A204.1 (cell line): ENCODE data around the gene NRG4.
"Not testable (repeated sequence)": the region's sequence is repeated elsewhere in the genome, so short reads cannot be mapped to it uniquely, and the experiment has no call there.

ENCODE experiments used
- FAIRE-seq: peaks from 2 replicates; lab custom pipeline; 2012; peaks lifted over from hg19 to GRCh38; lab: Jason Lieb, UNC

Gene NRG4

GRCh38 chr15:76011627-76012551 is at the start of gene NRG4:
Gene NRG4 (minus strand): TSS chr15:76012424. CDS start chr15:76011230, 1,194 bp downstream.
- FAIRE-seq, result no peak

GRCh38 chr15:76061700-76062099 is 49.5 kb upstream of the NRG4 start:
- FAIRE-seq, result no peak

GRCh38 chr15:76060118-76060989 is 48.1 kb upstream of the NRG4 start:
- FAIRE-seq, result no peak

- no peak for FAIRE-seq
Observed at GRCh38 chr15:76059320-76060117, 47.3 kb upstream of the NRG4 start, which contains the start of gene TMEM266. Gene TMEM266 (plus strand): TSS chr15:76059985. CDS start chr15:76134264, 74,279 bp downstream.

- no peak for FAIRE-seq
Observed at GRCh38 chr15:76058714-76059319, 46.6 kb upstream of the NRG4 start.

GRCh38 chr15:76057332-76058000 is 45.2 kb upstream of the NRG4 start:
- peak; percentile 58 for FAIRE-seq

GRCh38 chr15:76056931-76057330 is 44.7 kb upstream of the NRG4 start:
- no peak for FAIRE-seq

GRCh38 chr15:76054201-76054600 is 42.0 kb upstream of the NRG4 start:
- FAIRE-seq, result not testable (repeated sequence)

- no peak for FAIRE-seq
Observed at GRCh38 chr15:76038512-76038911, 26.3 kb upstream of the NRG4 start.

- no peak for FAIRE-seq
Observed at GRCh38 chr15:76035593-76035992, 23.4 kb upstream of the NRG4 start.

- no peak for FAIRE-seq
Observed at GRCh38 chr15:76034111-76034510, 21.9 kb upstream of the NRG4 start.

GRCh38 chr15:76033438-76033837 is 21.2 kb upstream of the NRG4 start:
- no peak for FAIRE-seq

- no peak for FAIRE-seq
Observed at GRCh38 chr15:76032046-76032445, 19.8 kb upstream of the NRG4 start.

- no peak for FAIRE-seq
Observed at GRCh38 chr15:76024021-76024768, 12.0 kb upstream of the NRG4 start.

- not testable (repeated sequence) for FAIRE-seq
Observed at GRCh38 chr15:76013470-76013869, 1.2 kb upstream of the NRG4 start.

- FAIRE-seq, result peak; percentile 73
Observed at GRCh38 chr15:76010613-76011012, 1.6 kb downstream of the NRG4 start.

GRCh38 chr15:76006136-76006778 is 6.0 kb downstream of the NRG4 start:
- FAIRE-seq, result no peak

GRCh38 chr15:76003364-76003763 is 8.9 kb downstream of the NRG4 start:
- no peak for FAIRE-seq

- FAIRE-seq, result no peak
Observed at GRCh38 chr15:75995611-75996010, 16.6 kb downstream of the NRG4 start.

- no peak for FAIRE-seq
Observed at GRCh38 chr15:75994220-75994619, 18.0 kb downstream of the NRG4 start.
